AML-193 (cell line): ENCODE measurements around the gene TSPAN9.

Source experiments
- DNase-seq, 2 experiments: peaks; one replicate each; lab custom pipeline; 2025; lab: John Stamatoyannopoulos, UW

The TSPAN9 gene

GRCh38 chr12:3225154-3225795, 148.1 kb downstream of the TSPAN9 start:
- DNase-seq, result no peak

- DNase-seq, result no peak
These were observed 148.6 kb downstream of the TSPAN9 start for GRCh38 chr12:3225796-3226180.

GRCh38 chr12:3226264-3226663, 149.1 kb downstream of the TSPAN9 start:
- DNase-seq, result no peak

GRCh38 chr12:3227076-3227975, 150.1 kb downstream of the TSPAN9 start:
- no peak for DNase-seq

DNA sequence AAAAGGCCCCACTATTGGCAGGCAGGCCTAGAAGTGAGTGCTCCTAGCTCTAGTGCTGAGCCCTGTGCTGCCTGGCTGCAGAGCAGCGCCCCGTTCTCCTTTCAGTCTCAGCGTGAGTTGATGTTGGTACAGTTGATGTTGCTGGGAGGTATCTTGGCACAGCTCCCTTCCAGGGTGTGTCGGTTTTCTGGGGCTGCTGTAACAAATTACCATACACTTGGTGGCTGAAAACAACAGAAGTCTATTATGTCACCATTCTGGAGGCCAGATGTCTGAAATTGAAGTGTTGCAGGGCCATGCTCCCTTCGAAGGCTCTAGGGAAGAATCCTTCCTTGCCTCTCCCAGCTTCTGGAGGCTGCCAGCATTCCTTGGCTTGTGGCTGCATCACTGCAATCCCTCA, 151.4 kb downstream of the TSPAN9 start:
- no peak for DNase-seq

- no peak for DNase-seq
These were observed 152.4 kb downstream of the TSPAN9 start for GRCh38 chr12:3229577-3229976.

DNA sequence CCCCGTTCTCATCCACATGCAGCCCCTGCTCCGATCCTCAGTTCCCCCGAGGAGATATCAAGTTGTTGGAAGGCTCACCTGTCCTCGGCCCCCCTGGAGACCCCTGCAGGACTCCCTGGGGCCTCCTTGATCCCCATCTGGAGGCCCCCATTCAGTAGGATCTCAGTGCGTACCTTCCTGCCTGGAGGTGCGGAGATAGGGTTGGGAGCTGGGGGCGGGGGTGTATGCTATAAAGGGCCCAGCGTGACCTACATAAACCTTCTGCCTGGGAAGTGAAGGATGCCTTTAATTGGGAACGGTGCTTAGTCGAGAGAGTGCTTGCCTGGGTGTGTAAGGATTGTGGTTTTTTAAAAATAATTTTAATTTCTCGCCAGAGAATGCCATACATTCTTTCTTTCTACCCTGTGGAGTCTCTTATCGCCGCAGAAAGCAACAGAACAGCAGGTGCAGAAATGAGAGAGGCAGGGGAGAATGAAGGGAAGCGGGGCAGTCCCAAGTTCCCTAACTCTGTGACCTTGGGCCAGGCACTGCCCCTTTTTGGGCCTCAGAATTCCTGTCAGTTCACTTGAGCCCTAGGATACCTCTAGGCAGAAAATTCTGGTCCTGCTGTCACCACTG, 153.7 kb downstream of the TSPAN9 start:
- no peak for DNase-seq

DNA sequence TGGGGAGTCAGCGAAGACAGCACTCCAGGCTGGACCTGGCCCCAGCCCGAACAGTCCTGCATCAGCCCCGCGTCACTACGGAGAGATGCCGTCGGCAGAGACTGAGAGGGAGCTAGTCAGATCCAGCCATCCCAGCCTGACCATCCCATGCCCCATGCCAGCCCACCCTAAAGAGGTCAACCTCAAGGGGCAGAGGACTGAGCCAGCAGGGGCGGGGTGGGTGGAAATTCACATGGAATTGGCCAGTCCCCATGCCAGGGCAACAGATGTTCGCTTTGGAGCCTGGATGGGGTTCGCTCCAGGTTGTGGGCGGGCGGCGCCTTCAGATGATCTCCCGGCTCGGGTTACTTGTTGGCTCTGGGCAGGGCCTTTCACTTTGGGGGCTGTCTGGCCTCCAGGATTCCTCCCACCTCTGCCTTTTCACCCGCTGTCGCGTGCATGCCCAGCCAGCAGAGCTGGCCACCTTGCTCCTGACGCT, 154.3 kb downstream of the TSPAN9 start:
- DNase-seq, result no peak

DNA sequence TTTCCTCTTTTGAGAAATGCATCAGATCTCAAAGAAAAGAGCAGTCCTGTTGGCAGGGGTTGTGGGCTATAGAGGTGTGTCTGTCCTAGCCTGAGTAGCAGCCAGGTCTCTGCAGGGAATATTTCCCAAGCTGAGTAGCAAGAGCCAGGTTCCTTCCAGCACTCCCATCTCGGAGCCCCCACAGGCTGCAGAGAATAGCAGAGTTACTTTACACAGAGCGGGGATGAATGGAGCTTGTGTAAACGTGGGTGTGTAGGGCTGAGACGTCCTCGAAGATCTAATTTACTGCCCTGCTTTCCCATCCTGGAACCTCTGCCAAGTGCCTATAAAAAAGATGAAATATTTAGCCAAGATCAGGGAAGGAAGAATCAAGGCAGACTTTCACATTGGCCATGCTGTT, 156.6 kb downstream of the TSPAN9 start:
- no peak for DNase-seq

- no peak for DNase-seq
These were observed 159.4 kb downstream of the TSPAN9 start for GRCh38 chr12:3236345-3237187.

DNA sequence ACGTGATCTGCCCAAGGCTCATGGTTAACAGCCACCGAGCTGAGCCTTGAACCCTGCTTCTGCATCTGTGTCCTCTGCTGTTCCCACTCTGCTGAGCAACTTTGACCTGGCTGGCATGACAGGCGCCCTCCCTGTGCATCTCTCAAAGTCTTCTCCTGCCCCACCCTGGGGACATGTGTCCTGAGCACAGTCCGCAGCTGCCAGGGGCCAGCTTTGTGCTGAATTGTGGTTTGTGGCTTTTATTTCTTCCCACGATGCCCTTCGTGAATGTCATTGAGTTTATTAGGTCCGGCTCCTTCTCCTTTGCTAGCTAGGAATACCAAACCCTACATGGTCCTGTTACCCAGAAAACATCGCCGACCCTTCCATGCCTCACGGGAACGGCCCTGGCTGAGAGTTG, 161.0 kb downstream of the TSPAN9 start:
- no peak for DNase-seq

DNA sequence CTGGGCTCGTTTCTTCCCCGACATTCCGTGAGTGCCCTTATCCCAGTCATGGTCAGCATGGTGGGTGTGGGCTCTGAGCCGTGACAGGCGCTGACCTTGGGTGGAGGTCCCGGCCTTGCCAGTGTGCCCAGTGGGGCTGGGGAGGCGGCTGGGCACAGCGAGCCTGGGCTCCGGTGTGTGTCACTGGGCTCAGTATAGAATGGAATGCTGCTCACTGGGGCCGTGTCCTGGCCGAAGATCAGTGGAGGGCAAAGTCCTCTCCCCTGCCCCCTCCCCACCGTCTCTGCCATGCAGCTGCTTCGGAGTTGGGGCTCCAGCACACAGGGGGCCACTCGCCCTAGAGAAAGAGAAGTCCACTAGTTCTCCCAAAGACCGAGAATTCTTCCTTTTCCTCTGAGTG, 164.4 kb downstream of the TSPAN9 start:
- no peak for DNase-seq

DNA sequence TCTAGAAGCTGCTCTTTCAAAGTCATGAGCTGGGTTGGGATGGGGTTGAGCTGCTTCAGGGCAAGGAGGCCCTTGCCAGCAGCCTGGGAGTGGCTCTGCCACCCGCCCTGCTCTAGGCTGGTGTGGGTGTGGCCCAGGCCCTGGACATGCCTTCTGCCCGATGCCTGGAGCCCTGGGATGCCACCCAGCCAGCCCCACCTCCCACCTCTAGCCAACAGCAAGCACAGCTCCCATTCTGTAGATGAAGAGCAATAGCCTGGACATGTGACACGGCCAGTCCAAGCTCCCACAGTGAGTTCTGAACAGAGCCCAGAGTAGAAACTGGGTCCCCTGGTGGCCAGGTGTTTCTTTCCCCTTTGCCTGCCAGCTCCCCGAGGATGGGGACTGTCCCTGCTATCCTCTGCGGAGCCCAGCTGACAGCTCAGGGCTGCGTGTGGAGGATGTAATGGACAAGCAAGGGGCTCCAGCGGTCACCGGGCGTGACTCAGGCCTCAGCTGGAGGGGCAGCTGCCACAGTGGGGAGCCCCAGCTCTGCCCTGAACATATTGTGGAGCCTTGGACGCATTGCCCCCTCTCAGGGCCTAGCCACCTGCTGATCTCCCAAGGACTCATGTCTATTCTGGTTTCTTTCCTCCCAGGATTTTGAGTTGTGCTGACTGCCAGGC, 165.2 kb downstream of the TSPAN9 start:
- no peak for DNase-seq

DNA sequence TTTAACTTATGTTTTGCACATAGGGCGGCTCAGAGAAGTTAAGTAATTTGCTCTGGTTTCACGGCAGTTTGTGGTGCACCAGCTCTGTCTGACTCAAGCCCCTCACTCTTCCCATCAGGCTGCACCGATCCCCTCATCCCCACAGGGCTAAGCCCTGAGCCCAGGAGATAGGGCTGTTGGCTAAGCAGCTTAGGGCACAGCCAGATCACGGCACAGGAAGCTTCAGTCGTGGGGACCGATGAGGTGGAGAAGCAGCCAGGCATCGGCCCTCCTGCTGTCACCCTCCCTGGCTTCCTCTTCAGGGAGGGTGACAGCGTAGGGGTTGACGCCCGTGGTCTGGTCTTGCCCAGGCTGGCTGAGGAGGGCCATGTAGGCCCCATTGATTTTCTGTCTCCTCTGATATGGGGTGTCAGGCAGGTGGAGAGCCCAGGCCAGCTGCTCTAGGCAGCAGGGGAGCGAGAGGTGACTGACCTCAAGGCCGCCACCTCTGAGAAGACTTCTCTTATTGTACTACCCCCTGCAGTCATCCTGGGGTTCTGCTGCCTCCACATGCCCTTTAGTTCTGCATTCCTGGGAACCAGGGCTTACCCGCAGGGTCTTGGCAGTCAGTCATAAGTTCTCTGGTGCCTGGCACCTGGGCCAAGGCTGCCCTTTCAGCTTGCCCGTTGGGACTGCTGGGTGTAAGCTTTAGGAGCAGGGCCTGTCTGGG, 166.4 kb downstream of the TSPAN9 start:
- no peak for DNase-seq

DNA sequence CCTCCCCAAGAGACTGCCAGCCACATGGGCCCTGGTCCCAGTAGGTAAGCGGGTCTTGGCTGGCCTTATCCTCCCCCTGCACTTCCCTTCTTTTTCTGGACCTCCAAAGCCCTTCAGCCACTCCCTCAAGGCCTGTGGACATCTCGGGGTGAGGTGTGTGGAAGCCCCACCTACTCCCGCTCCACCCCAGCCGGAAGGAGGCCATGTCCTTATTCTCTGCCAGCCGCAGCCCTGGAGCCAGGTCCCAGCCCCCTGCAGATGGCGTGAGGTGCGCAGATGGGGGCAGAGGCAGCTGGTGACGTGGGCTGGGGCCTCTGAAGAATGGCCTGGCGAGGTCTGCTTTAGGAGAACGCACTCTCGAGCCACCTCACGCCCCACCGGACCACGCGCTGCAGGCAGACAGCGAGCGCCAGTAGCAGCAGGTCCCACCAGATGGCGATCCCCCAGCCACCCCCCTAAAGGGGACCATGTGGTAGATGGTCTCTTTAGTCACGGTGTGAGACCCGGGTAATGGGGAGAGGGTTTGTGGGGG, 167.1 kb downstream of the TSPAN9 start:
- DNase-seq, result no peak

GRCh38 chr12:3246253-3246652, 169.1 kb downstream of the TSPAN9 start:
- no peak for DNase-seq

- no peak for DNase-seq
These were observed 169.9 kb downstream of the TSPAN9 start for GRCh38 chr12:3247077-3247476.

DNA sequence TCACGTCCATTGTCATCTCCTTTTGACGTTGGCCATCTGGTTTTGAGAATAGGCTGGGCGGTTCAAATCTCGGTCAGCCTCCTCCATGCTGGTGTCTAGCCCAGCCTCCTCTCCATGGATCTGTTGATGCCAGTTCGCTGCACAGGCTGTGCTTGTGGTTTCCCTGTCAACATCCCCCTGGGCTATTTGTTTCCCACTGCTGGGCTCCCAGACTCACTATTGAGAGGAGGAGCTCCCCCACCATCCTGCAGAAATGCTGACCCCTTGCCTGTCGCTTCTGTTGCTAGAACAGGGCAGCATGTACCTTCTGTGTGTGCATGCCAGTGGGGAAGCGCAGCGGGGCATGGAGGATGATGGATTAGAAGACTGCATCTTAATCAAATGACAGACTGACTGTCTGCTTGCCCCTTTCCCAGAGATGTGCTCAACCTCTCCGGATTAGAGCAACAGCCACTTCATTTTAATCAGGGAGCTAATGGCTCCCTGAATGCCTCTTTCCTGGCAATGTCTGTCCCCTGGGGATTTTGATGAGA, 170.5 kb downstream of the TSPAN9 start:
- DNase-seq, result no peak

- no peak for DNase-seq
These were observed 172.1 kb downstream of the TSPAN9 start for GRCh38 chr12:3249081-3249800.

DNA sequence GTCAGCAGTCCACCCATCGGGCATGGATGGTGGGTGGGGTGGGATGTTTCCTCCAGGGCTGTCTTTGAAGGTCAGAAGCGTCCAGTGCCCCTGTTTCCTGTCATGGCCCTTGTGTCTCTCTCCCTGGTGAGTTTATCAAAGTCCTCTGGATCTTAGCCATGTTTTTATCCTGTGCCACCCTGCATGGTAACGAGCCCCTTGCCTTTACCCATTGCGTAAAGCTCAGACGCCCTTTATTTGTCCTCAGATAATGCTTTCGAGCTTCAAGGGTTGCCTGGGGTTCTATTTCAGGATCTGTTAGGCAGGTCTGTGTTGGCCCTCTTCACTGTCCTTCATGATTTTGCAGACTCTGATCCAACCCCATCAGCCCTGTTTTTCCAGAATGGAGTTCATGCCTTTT, 172.9 kb downstream of the TSPAN9 start:
- no peak for DNase-seq
